Mucosa of descending colon (tissue), 3 donors: Measurements from ENCODE around the gene PRDM16. TPM values are rescaled to one million over a fixed set of nuclear protein-coding genes. Genes with fewer than 3 reads are reported as not detected.
A peak's percentile ranks its signal among the peaks of the same experiment; 100 is the strongest.

Experiments
- ATAC-seq: fragments of 200-7000 bp; cut with Tn5 transposase; one replicate; pipeline ENCODE4 v1.9.1; 2020; ENCODE audit warnings: mild to moderate bottlenecking, moderate library complexity
- DNase-seq, 3 donors: peaks; one replicate each; pipeline ENCODE4 v3.0.0-alpha.2; 2020
- H3K36me3 ChIP-seq: fragments of 200-600 bp; one replicate; pipeline ENCODE4 v1.8.0; 2021; ENCODE audit warnings: low read depth, mild to moderate bottlenecking
- H3K4me1 ChIP-seq: fragments of 200-600 bp; one replicate; pipeline ENCODE4 v1.8.0; 2021; ENCODE audit warnings: low read depth, mild to moderate bottlenecking
- H3K4me3 ChIP-seq: fragments of 200-600 bp; one replicate; pipeline ENCODE4 v1.8.0; 2021; ENCODE audit warnings: mild to moderate bottlenecking
- H3K9me3 ChIP-seq: fragments of 200-600 bp; one replicate; pipeline ENCODE4 v1.8.0; 2021; ENCODE audit warnings: mild to moderate bottlenecking
- intact Hi-C, 2 donors: fragments of 100-400 bp; cut with DNase I in 1 of 2; cut with micrococcal nuclease in 1 of 2; formaldehyde crosslinking; loops; one replicate each; pipeline versions ENCODE4 v1.11.0 to v1.11.1; 2022; cut with DNase I, micrococcal nuclease
- total RNA-seq, 3 donors: library from RNA; stranded (reverse); fragmentation: NEBNext Ultra II Directional in 2 of 3; extraction: Animal tissue kit (Norgen Biotek cat#: 25700) in 2 of 3; gene quantifications; one replicate each; pipeline versions ENCODE4 v1.2.1 to v1.2.4, GENCODE V29; 2021 to 2023
- TF ChIP-seq, protein P1 (sequence below): fragments of 200-600 bp; IDR thresholded peaks from one replicate; pipeline ENCODE4 v1.8.0; 2022; ENCODE audit warnings: antibody characterized with exemption, mild to moderate bottlenecking
- donor health status: DM: no; HTN: no; CAD: no; lungs with moderate emphysema.
- donor health status: DM: no; HTN: no; CAD: no.
- donor health status: DM: no; HTN: yes; CAD: no.

PRDM16 gene
- total RNA-seq, 3 donors from 2014 or later, result 1.6 to 2.5 (median 2.4) TPM

DNA sequence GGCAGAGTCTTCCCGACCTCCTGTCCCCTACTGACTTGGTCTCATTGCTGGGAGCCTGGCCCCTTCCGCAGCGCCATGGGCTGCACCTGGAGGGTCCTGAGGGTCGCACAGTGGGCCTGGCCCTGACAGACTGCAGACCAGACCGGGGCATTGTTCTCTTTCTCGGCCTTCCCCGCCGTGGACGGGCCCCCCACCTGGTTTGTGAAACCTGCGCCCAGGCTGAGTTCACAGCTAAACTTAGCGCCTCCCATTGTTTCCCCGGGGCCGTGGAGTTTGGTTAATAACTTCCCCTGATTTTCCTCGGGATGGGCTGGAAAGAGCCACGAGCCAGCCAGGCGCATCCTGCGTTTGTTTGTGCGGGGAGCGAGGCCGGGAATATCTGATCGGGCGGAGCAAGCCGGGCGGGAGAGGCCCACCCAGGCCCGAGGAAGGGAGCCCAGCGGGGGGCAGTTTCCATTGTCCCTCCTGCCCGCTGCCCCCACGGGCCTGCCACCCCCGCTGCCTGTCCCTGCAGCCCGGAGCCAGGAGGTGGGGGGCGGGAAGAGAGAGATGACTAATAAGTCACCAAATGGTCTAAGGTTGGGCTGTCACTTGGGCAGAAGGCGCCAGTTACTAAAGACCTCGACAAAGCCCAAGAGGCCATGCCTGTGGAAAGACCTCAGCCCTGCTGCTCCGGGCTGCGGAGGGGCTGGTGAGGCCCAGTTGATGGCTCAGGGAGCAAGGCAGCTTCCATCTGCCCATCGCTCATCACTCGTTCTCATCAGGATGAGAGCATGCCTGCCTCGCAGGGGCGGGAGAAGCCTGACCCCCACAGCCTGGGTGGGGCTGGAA is 346.5 kb downstream of the PRDM16 start:
- Histone ChIP-seq H3K4me1 (peaks cover 5% of the 10 kb centered on the region), H3K36me3 (no peaks in the 10 kb centered on the region), H3K9me3 (peaks cover 10% of the 10 kb centered on the region), H3K4me3 (no peak overlapping the region)
- DNase-seq (no peak), ATAC-seq (no peak)
- TF ChIP-seq, protein P1, sequence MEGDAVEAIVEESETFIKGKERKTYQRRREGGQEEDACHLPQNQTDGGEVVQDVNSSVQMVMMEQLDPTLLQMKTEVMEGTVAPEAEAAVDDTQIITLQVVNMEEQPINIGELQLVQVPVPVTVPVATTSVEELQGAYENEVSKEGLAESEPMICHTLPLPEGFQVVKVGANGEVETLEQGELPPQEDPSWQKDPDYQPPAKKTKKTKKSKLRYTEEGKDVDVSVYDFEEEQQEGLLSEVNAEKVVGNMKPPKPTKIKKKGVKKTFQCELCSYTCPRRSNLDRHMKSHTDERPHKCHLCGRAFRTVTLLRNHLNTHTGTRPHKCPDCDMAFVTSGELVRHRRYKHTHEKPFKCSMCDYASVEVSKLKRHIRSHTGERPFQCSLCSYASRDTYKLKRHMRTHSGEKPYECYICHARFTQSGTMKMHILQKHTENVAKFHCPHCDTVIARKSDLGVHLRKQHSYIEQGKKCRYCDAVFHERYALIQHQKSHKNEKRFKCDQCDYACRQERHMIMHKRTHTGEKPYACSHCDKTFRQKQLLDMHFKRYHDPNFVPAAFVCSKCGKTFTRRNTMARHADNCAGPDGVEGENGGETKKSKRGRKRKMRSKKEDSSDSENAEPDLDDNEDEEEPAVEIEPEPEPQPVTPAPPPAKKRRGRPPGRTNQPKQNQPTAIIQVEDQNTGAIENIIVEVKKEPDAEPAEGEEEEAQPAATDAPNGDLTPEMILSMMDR, result no peak
- intact Hi-C loops, result no loop called here

DNA sequence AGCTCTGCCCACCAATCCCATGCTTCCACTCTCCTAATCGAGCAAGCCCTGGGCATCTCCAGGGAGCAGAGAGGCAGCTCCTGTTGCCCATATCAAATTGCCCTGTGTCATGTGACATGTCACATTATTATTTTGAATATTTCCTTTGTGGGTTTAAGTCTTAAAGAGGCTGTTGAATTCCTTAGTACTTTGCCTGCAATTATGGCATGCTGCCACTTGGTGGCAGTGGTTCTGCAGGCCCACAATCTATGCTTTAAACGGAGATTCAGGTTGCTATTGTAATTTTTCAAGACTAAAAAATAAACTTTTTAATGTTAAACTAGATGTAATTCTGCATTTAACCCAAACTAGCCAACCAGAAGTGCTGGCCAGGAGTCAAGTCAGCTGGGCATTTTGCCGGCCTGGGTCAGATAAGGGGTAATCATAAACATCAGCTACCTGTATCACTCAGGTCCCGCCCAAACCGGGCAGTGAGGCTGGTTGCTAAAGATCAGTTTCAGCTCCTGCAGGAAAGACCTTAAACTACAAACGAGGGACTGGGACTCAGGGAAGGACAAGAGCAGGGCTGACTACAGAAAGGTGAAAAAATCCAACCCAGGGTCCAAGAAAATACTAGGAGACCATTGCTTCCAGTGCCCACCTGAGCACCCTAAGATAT is 348.2 kb downstream of the PRDM16 start:
- peaks cover 10% of the 10 kb centered on the region for H3K9me3 ChIP-seq
- intact Hi-C loops, result no loop called here
- no peak for ATAC-seq

DNA sequence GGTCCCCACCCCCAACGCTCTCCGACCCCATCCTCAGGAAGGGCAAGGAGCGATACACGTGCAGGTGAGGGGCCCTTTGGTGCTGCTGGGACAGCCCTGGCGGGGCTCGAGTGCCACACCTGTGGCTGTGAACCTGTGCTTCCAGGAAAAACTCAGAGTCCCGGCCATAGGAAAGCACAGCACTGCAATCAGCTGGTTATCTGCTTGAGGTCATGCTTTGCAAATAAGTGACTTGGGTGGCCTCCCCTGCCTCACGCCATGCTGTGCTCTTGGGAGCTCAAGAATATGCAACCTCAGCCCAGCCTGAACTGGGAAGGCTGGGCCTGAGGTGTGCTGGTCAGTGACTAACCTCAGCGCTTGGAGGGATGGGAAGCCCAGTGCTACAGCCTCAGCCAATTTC is 348.9 kb downstream of the PRDM16 start:
- DNase-seq, result no peak
- peaks cover 6% of the 10 kb centered on the region for H3K4me1 ChIP-seq
- no peak overlapping the region for H3K4me3 ChIP-seq
- peaks cover 10% of the 10 kb centered on the region for H3K9me3 ChIP-seq
- TF ChIP-seq, protein P1, result no peak
- intact Hi-C loops, result no loop called here
- no peaks in the 10 kb centered on the region for H3K36me3 ChIP-seq
- no peak for ATAC-seq

More for the DNA sequence above, 348.2 kb downstream of the PRDM16 start:
- peaks cover 5% of the 10 kb centered on the region for H3K4me1 ChIP-seq
- no peak for DNase-seq
- H3K36me3 ChIP-seq, result no peaks in the 10 kb centered on the region
- H3K4me3 ChIP-seq, result no peak overlapping the region
- TF ChIP-seq, protein P1, result no peak

DNA sequence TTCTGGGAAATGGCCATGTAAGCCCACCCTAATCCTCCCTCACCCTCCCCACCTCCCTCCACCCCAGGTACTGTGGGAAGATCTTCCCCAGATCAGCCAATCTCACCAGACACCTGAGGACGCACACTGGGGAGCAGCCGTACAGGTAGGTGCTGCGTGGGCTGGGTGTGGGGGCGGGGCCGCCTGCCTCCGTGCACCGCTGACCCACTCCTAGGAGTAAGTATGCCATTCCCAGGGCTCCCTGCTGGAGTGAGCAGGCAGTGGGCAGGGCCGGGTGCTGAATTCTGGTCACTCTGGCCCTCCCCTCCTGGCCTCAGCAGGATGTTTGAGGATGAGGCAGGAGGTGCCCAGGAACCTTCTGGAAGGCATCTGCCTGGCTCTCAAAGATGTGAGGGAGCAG is 349.6 kb downstream of the PRDM16 start:
- intact Hi-C loops, result no loop called here
- Histone ChIP-seq H3K9me3 (peaks cover 10% of the 10 kb centered on the region), H3K4me1 (peaks cover 12% of the 10 kb centered on the region), H3K36me3 (no peaks in the 10 kb centered on the region), H3K4me3 (no peak overlapping the region)
- TF ChIP-seq, protein P1, result no peak
- DNase-seq (no peak), ATAC-seq (no peak)

DNA sequence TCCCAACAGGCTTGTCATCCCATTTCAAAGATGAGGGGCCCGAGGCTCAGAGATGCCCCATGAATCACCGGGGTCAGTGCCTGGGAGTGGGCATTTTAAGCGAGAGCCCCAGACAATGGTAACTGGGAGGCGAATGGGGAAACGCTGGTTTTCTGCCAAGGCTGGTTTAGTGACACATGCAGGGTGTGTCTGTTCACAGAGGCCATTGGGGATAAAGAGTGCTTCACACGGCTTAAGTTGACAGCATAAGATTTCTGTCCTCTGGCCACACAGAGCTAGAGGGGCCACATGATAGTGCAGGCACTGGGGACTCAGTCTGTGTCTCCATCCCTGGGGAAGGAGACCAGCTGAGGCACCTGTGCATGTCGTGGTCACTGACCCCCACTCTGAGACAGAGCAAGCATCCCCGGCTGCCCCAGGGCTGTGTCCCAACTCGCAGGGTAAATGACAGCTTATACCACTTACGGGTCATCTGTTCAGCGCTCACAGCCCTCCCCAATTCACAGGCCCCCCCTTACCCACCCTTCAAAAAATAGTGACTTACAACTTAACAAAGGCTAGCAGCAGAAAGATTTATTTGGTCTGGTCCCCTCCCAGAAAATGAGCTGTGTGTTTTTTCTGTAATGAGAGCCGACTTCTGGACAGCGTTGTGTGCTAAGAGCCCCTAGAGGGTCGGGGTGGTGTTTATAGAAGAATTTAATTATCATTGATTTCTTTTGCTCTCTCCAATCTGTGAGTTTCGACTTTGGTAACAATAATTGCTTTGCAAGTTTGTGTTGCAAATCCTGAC is 350.6 kb downstream of the PRDM16 start:
- peaks cover 16% of the 10 kb centered on the region for H3K4me1 ChIP-seq
- DNase-seq (peak in 2 of 3 donors; percentile 36 to 57), ATAC-seq (peak; percentile 63)
- TF ChIP-seq, protein P1, result no peak
- no peak overlapping the region for H3K4me3 ChIP-seq
- H3K9me3 ChIP-seq, result peaks cover 10% of the 10 kb centered on the region
- H3K36me3 ChIP-seq, result no peaks in the 10 kb centered on the region
- intact Hi-C loops, result loop anchor here (10.0 kb wide), 2 partner anchors 405 to 1005 kb away; partner anchors contain the start of gene PEX10 (in 1 of the 2)
